Measurements from ENCODE around the gene TIMM29. TPM values are rescaled to one million over a fixed set of nuclear protein-coding genes. Genes with fewer than 3 reads are reported as not detected.

TIMM29 gene
- total and polyA plus RNA-seq, 2 of the 13 experiments (the other 11 are each of a cell fraction or from before 2014, with no cell fraction given), result 7.1 to 33.8 TPM

DNA sequence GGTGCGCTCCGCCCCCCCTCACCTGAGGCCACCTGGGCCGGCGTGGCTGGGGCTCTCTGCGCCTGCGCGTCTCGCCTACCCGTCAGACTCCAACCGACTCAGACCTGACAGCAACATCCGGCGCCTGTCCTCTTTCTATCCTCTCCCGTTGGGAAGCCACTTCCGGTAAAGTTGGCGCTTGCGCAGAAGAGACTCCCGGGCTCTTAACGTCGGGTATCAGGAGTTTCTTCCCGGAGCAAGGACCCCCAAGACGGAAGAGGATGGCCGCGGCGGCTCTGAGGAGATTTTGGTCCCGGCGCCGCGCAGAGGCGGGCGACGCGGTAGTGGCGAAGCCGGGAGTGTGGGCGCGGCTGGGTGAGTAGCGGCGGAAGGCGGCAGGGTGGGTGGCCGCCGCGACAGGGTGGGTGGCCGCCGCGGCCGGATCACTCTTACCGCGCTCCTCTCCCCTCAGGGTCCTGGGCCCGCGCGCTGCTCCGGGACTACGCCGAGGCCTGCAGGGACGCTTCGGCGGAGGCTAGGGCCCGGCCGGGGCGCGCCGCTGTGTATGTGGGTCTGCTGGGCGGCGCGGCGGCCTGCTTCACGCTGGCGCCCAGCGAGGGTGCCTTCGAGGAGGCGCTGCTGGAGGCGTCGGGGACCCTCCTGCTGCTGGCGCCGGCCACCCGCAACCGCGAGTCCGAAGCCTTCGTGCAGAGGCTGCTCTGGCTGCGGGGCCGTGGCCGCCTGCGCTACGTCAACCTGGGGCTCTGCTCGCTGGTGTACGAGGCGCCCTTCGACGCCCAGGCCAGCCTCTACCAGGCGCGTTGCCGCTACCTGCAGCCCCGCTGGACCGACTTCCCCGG lies at the start of gene TIMM29, which contains the start of gene YIPF2 (continued):
- TF ChIP-seq ZNF235 (CRISPR knock-in tag; IDR thresholded peaks at IDR 0.05; ENCODE audit: borderline replicate concordance) (peak; percentile 74), ZNF3 (CRISPR knock-in tag; IDR thresholded peaks at IDR 0.05) (no peak; the same call in 1 of the 2 replicates), ZNF788 (CRISPR knock-in tag; IDR thresholded peaks at IDR 0.05; ENCODE audit: borderline replicate concordance) (peak; percentile 79; the same call in 1 of the 2 replicates), NAIF1 (CRISPR knock-in tag; IDR thresholded peaks at IDR 0.05; ENCODE audit: borderline replicate concordance) (no peak), U2AF1 (optimal IDR thresholded peaks at IDR 0.05; ENCODE audit: low read depth, low read length) (no peak), PAWR (CRISPR knock-in tag; IDR thresholded peaks at IDR 0.05; ENCODE audit: borderline replicate concordance) (no peak), ADNP (CRISPR knock-in tag; IDR thresholded peaks at IDR 0.05) (no peak), KLF6 (CRISPR knock-in tag; IDR thresholded peaks at IDR 0.05) (0 out of 2 replicates have a peak, but pooled peaks have one; percentile 47), SETDB1 (CRISPR knock-in tag; IDR thresholded peaks at IDR 0.05; ENCODE audit: borderline replicate concordance) (no peak), SUZ12 (IDR thresholded peaks at IDR 0.05; ENCODE audit: low read depth, low read length) (no peak), RCOR2 (CRISPR knock-in tag; IDR thresholded peaks at IDR 0.05) (no peak), ZNF556 (CRISPR knock-in tag; IDR thresholded peaks at IDR 0.05; ENCODE audit: borderline replicate concordance) (peak; percentile 86; the same call in 1 of the 2 replicates), TP53 (CRISPR knock-in tag; conservative IDR thresholded peaks at IDR 0.05) (no peak), ZSCAN31 (CRISPR knock-in tag; IDR thresholded peaks at IDR 0.05; ENCODE audit: low read depth) (no peak), DMAP1 (CRISPR knock-in tag; IDR thresholded peaks at IDR 0.05) (no peak; the same call in 1 of the 2 replicates), ZNF451 (CRISPR knock-in tag; IDR thresholded peaks at IDR 0.05) (peak; percentile 76; the same call in 1 of the 2 replicates)
- TF ChIP-seq, protein P1, sequence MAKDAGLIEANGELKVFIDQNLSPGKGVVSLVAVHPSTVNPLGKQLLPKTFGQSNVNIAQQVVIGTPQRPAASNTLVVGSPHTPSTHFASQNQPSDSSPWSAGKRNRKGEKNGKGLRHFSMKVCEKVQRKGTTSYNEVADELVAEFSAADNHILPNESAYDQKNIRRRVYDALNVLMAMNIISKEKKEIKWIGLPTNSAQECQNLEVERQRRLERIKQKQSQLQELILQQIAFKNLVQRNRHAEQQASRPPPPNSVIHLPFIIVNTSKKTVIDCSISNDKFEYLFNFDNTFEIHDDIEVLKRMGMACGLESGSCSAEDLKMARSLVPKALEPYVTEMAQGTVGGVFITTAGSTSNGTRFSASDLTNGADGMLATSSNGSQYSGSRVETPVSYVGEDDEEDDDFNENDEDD (CRISPR knock-in tag; IDR thresholded peaks at IDR 0.05; ENCODE audit: borderline replicate concordance), result no peak
- TF ChIP-seq, protein P2, sequence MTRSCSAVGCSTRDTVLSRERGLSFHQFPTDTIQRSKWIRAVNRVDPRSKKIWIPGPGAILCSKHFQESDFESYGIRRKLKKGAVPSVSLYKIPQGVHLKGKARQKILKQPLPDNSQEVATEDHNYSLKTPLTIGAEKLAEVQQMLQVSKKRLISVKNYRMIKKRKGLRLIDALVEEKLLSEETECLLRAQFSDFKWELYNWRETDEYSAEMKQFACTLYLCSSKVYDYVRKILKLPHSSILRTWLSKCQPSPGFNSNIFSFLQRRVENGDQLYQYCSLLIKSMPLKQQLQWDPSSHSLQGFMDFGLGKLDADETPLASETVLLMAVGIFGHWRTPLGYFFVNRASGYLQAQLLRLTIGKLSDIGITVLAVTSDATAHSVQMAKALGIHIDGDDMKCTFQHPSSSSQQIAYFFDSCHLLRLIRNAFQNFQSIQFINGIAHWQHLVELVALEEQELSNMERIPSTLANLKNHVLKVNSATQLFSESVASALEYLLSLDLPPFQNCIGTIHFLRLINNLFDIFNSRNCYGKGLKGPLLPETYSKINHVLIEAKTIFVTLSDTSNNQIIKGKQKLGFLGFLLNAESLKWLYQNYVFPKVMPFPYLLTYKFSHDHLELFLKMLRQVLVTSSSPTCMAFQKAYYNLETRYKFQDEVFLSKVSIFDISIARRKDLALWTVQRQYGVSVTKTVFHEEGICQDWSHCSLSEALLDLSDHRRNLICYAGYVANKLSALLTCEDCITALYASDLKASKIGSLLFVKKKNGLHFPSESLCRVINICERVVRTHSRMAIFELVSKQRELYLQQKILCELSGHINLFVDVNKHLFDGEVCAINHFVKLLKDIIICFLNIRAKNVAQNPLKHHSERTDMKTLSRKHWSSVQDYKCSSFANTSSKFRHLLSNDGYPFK (CRISPR knock-in tag; IDR thresholded peaks at IDR 0.05; ENCODE audit: borderline replicate concordance), result peak; percentile 80; the same call in 1 of the 2 replicates
- TF ChIP-seq, protein P3, sequence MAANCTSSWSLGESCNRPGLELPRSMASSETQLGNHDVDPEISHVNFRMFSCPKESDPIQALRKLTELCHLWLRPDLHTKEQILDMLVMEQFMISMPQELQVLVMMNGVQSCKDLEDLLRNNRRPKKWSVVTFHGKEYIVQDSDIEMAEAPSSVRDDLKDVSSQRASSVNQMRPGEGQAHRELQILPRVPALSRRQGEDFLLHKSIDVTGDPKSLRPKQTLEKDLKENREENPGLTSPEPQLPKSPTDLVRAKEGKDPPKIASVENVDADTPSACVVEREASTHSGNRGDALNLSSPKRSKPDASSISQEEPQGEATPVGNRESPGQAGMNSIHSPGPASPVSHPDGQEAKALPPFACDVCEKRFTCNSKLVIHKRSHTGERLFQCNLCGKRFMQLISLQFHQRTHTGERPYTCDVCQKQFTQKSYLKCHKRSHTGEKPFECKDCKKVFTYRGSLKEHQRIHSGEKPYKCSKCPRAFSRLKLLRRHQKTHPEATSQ (CRISPR knock-in tag; IDR thresholded peaks at IDR 0.05; ENCODE audit: borderline replicate concordance), result no peak
- TF ChIP-seq, protein P4, sequence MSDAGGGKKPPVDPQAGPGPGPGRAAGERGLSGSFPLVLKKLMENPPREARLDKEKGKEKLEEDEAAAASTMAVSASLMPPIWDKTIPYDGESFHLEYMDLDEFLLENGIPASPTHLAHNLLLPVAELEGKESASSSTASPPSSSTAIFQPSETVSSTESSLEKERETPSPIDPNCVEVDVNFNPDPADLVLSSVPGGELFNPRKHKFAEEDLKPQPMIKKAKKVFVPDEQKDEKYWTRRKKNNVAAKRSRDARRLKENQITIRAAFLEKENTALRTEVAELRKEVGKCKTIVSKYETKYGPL (CRISPR knock-in tag; IDR thresholded peaks at IDR 0.05), result no peak; the same call in 1 of the 2 replicates
- TF ChIP-seq, protein P5, sequence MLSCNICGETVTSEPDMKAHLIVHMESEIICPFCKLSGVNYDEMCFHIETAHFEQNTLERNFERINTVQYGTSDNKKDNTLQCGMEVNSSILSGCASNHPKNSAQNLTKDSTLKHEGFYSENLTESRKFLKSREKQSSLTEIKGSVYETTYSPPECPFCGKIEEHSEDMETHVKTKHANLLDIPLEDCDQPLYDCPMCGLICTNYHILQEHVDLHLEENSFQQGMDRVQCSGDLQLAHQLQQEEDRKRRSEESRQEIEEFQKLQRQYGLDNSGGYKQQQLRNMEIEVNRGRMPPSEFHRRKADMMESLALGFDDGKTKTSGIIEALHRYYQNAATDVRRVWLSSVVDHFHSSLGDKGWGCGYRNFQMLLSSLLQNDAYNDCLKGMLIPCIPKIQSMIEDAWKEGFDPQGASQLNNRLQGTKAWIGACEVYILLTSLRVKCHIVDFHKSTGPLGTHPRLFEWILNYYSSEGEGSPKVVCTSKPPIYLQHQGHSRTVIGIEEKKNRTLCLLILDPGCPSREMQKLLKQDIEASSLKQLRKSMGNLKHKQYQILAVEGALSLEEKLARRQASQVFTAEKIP (CRISPR knock-in tag; IDR thresholded peaks at IDR 0.05; ENCODE audit: borderline replicate concordance), result no peak

All from HepG2 (cell line).